Measurements from ENCODE around the gene NECTIN4. TPM values are rescaled to one million over a fixed set of nuclear protein-coding genes. Genes with fewer than 3 reads are reported as not detected.

The NECTIN4 gene
- total and polyA plus RNA-seq, 8 donors = 5.6 to 11.2 (median 9.3) TPM

- DNase-seq = no peak
- H3K36me3 ChIP-seq = no peaks in the 10 kb centered on the region
- no peak overlapping the region for H3K4me3 ChIP-seq
- H3K9me3 ChIP-seq = no peaks in the 10 kb centered on the region
- TF ChIP-seq CTCF (IDR thresholded peaks at IDR 0.05) = no peak
- H3K4me1 ChIP-seq = peaks cover 8 to 31% of the 10 kb centered on the region in 2 donors
- H3K27ac ChIP-seq = no peak overlapping the region
- intact Hi-C loops (cut with DNase I) = no loop called here
- ATAC-seq = peak; percentile 31
- H3K27me3 ChIP-seq = no peaks in the 10 kb centered on the region
These were observed 3.3 kb upstream of the NECTIN4 start for GRCh38 chr1:161092621-161093028.

DNA sequence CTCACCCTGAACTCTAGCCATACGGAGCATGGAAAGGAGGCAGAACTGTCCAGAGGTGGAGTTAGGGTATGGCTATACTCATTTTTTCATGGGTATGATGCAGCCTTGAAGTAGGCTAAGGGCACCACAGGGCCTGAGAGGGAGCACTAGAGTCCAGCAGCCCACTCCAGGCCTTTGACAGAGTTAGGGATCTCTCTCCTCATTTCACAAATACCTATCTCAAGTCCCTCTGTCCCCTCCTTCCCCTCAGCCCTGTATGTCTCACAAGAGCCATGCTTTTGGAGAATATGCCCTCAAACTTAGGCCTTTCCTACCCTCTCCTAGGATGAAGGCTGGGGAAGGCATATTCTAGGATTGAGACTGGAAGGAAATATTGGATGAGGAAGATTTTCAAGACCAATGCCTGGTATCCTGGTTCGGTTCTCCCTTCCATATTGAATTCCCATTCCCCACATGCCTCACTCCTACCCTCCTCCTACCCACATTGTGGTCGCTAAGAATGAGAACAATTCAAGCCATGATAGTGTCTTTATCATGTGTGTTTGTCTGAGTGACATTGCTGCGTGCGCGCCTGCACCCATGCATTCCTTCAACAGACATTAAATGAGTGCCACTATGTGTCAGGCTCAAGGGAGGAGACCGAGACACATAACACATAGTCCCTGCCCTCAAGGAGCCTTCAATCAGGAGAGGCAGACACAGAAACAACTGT lies 2.6 kb upstream of the NECTIN4 start:
- no peaks in the 10 kb centered on the region for H3K9me3 ChIP-seq
- ATAC-seq = no peak
- no peak overlapping the region for H3K4me3 ChIP-seq
- H3K4me1 ChIP-seq = peaks cover 3 to 25% of the 10 kb centered on the region in 2 donors
- intact Hi-C loops (cut with DNase I) = no loop called here
- TF ChIP-seq CTCF (IDR thresholded peaks at IDR 0.05) = no peak
- no peak for DNase-seq
- H3K27ac ChIP-seq = no peak overlapping the region
- H3K36me3 ChIP-seq = no peaks in the 10 kb centered on the region
- no peaks in the 10 kb centered on the region for H3K27me3 ChIP-seq

DNA sequence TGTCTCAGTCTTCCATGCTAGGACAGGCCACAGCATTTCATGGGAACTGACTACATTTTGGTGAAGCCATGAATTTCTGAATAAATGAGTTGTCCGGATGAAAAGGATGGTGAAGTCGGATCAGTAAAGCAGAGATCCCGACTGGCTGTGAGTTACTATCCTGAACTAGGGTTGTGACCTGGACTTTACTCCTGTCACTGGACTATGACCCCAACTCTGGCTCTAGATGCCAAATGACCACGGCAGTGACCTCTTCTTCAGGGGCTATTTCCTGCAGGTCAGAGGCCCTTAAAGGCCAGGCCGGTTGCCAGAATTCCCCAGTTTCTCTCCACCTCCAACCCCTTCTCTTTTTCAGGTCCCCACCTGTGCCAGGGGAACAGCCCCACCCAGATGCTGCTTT lies 1.7 kb upstream of the NECTIN4 start:
- Histone ChIP-seq H3K36me3 (no peaks in the 10 kb centered on the region), H3K9me3 (no peaks in the 10 kb centered on the region), H3K4me1 (peaks cover 0 to 17% of the 10 kb centered on the region in 2 donors), H3K27ac (no peak overlapping the region), H3K4me3 (no peak overlapping the region), H3K27me3 (no peaks in the 10 kb centered on the region)
- ATAC-seq (no peak), DNase-seq (no peak)
- intact Hi-C loops (cut with DNase I) = no loop called here
- TF ChIP-seq CTCF (IDR thresholded peaks at IDR 0.05) = no peak

DNA sequence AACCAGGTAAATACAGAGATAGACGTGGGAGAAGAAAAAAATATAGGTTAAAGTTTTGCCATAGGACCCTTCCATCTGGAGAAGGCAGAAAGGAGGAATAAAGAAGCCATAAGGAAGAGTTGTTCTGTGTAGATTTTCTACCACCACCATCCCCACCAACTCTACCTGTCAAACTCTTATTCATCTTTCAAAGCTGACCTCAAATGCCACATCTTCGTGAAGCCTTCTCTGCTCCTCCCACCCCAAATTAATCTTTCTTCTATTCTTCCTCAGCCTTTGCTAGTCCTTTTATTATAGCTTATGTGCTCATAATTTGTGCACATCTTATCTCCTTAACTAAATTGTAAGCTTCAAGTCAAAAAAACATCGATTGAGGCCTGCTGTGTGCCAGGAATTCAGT lies 1.3 kb upstream of the NECTIN4 start:
- Histone ChIP-seq H3K4me1 (peaks cover 0 to 14% of the 10 kb centered on the region in 2 donors), H3K27me3 (no peaks in the 10 kb centered on the region), H3K9me3 (no peaks in the 10 kb centered on the region), H3K36me3 (no peaks in the 10 kb centered on the region), H3K4me3 (no peak overlapping the region), H3K27ac (no peak overlapping the region)
- no peak for DNase-seq
- TF ChIP-seq CTCF (IDR thresholded peaks at IDR 0.05) = no peak
- ATAC-seq = no peak
- intact Hi-C loops (cut with DNase I) = no loop called here

DNA sequence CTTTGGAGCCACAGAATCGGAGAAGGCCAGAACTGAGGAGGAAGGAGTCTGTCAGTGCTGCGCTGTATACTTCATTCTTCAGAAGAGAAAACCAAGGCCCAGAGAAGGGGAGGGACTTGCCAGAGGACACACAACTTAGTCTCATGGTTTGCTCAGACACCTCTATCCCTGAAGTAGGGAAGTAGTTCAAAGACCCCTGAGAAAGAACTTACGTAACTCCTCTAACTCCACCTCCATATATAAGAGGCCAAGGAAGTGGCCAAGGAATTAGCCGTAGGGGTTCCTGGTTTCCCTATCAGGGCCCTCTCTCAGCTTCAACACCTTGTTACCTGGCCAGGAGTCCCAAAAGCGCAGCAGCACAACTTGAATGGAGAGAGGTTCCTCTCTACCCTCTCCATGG lies 580 bp upstream of the NECTIN4 start:
- Histone ChIP-seq H3K27ac (peak overlapping the region in 1 of 2 donors; percentile 50), H3K27me3 (no peaks in the 10 kb centered on the region), H3K4me3 (no peak overlapping the region), H3K36me3 (no peaks in the 10 kb centered on the region), H3K4me1 (peaks cover 0 to 14% of the 10 kb centered on the region in 2 donors), H3K9me3 (no peaks in the 10 kb centered on the region)
- no peak for TF ChIP-seq CTCF (IDR thresholded peaks at IDR 0.05)
- ATAC-seq (peak; percentile 1), DNase-seq (no peak)
- intact Hi-C loops (cut with DNase I) = no loop called here
